A673 (cell line): ENCODE data around the gene CDSN. TPM values are rescaled to one million over a fixed set of nuclear protein-coding genes. Genes with fewer than 3 reads are reported as not detected.

Experiments used
- BruUV-seq: library from RNA; stranded (reverse); fragments of 400-500 nt; replicated peaks from 2 replicates; lab custom pipeline; 2021; lab: Mats Ljungman, UMichigan
- CTCF ChIA-PET: fragments of 300-600 bp; sonication (Branson Sonifier 250); formaldehyde crosslinking; loops from one replicate; lab custom pipeline; 2022; ENCODE audit warnings: antibody characterized with exemption; lab: Charles Lee
- POLR2A ChIA-PET: fragments of 300-600 bp; sonication (Branson Sonifier 250); formaldehyde crosslinking; loops from one replicate; lab custom pipeline; 2022; ENCODE audit warnings: antibody characterized with exemption; ENCODE audit not compliant: low non-redundant PET; lab: Charles Lee
- DNase-seq: peaks from one replicate; pipeline ENCODE4 v3.0.0-alpha.2; 2015; ENCODE audit warnings: low spot score
- H3K27ac ChIP-seq: fragments of 200-600 bp; sonication (generic); 2 replicates; pipeline ENCODE4 v1.5.1; 2016; ENCODE audit warnings: mixed run types, low read depth, mild to moderate bottlenecking, mixed read lengths, antibody characterized with exemption, low read length; ENCODE audit not compliant: poor library complexity, severe bottlenecking
- H3K27me3 ChIP-seq: fragments of 200-600 bp; sonication (generic); replicated peaks from 2 replicates; pipeline ENCODE4 v1.6.1; 2017; ENCODE audit warnings: mixed run types, low read depth, mild to moderate bottlenecking, mixed read lengths, antibody characterized with exemption, low read length; ENCODE audit not compliant: insufficient read depth, poor library complexity
- H3K36me3 ChIP-seq: fragments of 200-600 bp; sonication (generic); 2 replicates; pipeline ENCODE4 v1.6.1; 2016; ENCODE audit warnings: mixed run types, mild to moderate bottlenecking, mixed read lengths, antibody characterized with exemption, low read length; ENCODE audit not compliant: insufficient read depth, poor library complexity, severe bottlenecking
- H3K4me1 ChIP-seq: fragments of 200-600 bp; sonication (generic); 2 replicates; pipeline ENCODE4 v1.6.1; 2017; ENCODE audit warnings: mixed run types, mild to moderate bottlenecking, mixed read lengths, antibody characterized with exemption, low read length; ENCODE audit not compliant: insufficient read depth, poor library complexity, severe bottlenecking
- H3K4me3 ChIP-seq: fragments of 200-600 bp; sonication (generic); 2 replicates; pipeline ENCODE4 v1.5.1; 2016; ENCODE audit warnings: low read depth, mixed run types, mild to moderate bottlenecking, mixed read lengths, low read length; ENCODE audit not compliant: poor library complexity, severe bottlenecking
- H3K9me3 ChIP-seq: fragments of 200-600 bp; sonication (generic); 2 replicates; pipeline ENCODE4 v1.6.1; 2016; ENCODE audit warnings: mixed run types, low read depth, mild to moderate bottlenecking, mixed read lengths, antibody characterized with exemption, low read length; ENCODE audit not compliant: poor library complexity, severe bottlenecking
- EZH2 ChIP-seq: fragments of 200-600 bp; sonication (generic); IDR thresholded peaks from 2 replicates; pipeline ENCODE4 v1.6.1; 2017; ENCODE audit warnings: borderline replicate concordance, low read depth, mild to moderate bottlenecking, mixed read lengths, antibody characterized with exemption, low read length; ENCODE audit not compliant: poor library complexity, severe bottlenecking
- intact Hi-C: fragments of 100-400 bp; cut with micrococcal nuclease; formaldehyde crosslinking; loops from one replicate; pipeline ENCODE4 v1.10.0; 2022; ENCODE audit not compliant: unreplicated experiment
- total RNA-seq: library from RNA; stranded (reverse); gene quantifications from 2 replicates; pipeline ENCODE4 v1.2.3, GENCODE V29; 2021
- TF ChIP-seq, protein P1 (sequence below): fragments of 300-800, 200-600 bp; sonication (generic); conservative IDR thresholded peaks from 2 replicates; pipeline ENCODE4 v1.5.1; 2017; ENCODE audit warnings: low read depth, mild to moderate bottlenecking, antibody characterized with exemption, low read length, moderate library complexity, mixed read lengths

CDSN gene
- total RNA-seq, 1 experiment from 2014 or later: not detected

GRCh38 chr6:31154436-31154835 lies 34.2 kb upstream of the CDSN start:
- H3K36me3 ChIP-seq: peaks cover 18% of the 10 kb centered on the region
- CTCF ChIA-PET: no interaction called here
- TF ChIP-seq, protein P1, sequence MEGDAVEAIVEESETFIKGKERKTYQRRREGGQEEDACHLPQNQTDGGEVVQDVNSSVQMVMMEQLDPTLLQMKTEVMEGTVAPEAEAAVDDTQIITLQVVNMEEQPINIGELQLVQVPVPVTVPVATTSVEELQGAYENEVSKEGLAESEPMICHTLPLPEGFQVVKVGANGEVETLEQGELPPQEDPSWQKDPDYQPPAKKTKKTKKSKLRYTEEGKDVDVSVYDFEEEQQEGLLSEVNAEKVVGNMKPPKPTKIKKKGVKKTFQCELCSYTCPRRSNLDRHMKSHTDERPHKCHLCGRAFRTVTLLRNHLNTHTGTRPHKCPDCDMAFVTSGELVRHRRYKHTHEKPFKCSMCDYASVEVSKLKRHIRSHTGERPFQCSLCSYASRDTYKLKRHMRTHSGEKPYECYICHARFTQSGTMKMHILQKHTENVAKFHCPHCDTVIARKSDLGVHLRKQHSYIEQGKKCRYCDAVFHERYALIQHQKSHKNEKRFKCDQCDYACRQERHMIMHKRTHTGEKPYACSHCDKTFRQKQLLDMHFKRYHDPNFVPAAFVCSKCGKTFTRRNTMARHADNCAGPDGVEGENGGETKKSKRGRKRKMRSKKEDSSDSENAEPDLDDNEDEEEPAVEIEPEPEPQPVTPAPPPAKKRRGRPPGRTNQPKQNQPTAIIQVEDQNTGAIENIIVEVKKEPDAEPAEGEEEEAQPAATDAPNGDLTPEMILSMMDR: no peak
- no peak for TF ChIP-seq EZH2
- no peaks in the 10 kb centered on the region for H3K27me3 ChIP-seq
- H3K4me1 ChIP-seq: peaks cover 5% of the 10 kb centered on the region
- no peak overlapping the region for H3K4me3 ChIP-seq
- no peak for DNase-seq
- H3K27ac ChIP-seq: no peak overlapping the region
- BruUV-seq: no TSS peak
- H3K9me3 ChIP-seq: no peaks in the 10 kb centered on the region
- intact Hi-C loops: no loop called here
- POLR2A ChIA-PET: no interaction called here

DNA sequence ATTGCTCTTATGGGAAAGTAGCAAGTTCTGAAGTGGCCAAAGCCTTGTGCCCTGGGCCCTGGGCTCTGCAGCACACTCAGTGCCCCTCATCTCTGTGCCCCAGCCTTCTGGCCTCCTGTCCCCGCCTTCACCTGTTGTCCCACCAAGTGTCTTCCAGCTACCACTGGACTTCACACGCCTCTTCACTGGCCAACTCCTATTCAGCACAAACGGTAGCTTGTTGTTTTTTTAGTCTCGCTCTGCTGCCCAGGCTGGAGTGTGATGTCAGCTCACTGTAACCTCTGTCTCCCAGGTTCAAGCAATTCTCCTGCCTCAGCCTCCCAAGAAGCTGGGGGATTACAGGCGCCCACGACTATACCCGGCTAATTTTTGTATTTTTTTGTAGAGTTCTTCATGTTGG lies 32.5 kb upstream of the CDSN start:
- DNase-seq: no peak
- intact Hi-C loops: no loop called here
- TF ChIP-seq, protein P1: no peak
- TF ChIP-seq EZH2: no peak
- CTCF ChIA-PET: interaction anchor here (0.6 kb wide), 1 partner anchor 214 kb away, joined by 7 read pairs; no protein-coding TSS in a partner anchor
- no TSS peak for BruUV-seq
- POLR2A ChIA-PET: no interaction called here
- Histone ChIP-seq H3K27ac (no peak overlapping the region), H3K9me3 (no peaks in the 10 kb centered on the region), H3K4me1 (peaks cover 5% of the 10 kb centered on the region), H3K27me3 (no peaks in the 10 kb centered on the region), H3K4me3 (no peak overlapping the region), H3K36me3 (peaks cover 18% of the 10 kb centered on the region)

DNA sequence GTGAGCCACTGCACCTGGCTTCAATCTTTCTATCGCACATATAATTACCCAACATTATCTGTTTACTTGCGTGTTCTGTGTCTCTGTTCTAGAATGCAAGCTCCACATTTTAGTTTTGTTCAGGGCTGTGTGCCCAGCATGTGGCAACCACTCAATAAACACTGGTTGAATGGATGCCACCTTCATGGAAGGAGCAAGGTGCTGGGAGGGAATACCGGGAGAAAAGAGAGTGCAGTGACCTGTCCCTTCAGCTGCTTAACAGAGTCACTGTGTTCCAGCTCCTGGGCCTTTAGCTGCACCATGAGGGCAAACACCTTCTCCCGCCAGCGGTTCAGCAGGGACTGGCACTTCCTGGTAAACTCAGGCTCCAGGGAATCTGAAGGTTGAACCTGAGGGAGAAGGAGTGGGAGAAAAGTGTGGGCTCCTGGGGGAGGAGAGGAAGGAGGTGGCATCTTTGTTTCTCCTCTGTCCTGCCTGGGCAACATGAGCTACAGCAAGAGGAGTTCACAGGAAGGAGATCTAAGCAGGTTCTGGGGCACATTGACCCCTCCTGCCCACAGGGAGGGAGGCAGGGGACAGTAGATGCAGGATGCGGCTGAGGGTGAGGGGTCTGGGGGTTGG lies 29.7 kb upstream of the CDSN start:
- DNase-seq: no peak
- H3K9me3 ChIP-seq: no peaks in the 10 kb centered on the region
- no peaks in the 10 kb centered on the region for H3K27me3 ChIP-seq
- H3K27ac ChIP-seq: no peak overlapping the region
- CTCF ChIA-PET: no interaction called here
- no peak for TF ChIP-seq EZH2
- TF ChIP-seq, protein P1: no peak
- POLR2A ChIA-PET: no interaction called here
- BruUV-seq: no TSS peak
- intact Hi-C loops: no loop called here
- H3K4me1 ChIP-seq: no peaks in the 10 kb centered on the region
- peaks cover 13% of the 10 kb centered on the region for H3K36me3 ChIP-seq
- no peak overlapping the region for H3K4me3 ChIP-seq
